ENCODE results near the gene GOLGA6L9.
"Not testable (repeated sequence)": the region's sequence is repeated elsewhere in the genome, so short reads cannot be mapped to it uniquely, and the experiment has no call there.

The GOLGA6L9 gene

DNA sequence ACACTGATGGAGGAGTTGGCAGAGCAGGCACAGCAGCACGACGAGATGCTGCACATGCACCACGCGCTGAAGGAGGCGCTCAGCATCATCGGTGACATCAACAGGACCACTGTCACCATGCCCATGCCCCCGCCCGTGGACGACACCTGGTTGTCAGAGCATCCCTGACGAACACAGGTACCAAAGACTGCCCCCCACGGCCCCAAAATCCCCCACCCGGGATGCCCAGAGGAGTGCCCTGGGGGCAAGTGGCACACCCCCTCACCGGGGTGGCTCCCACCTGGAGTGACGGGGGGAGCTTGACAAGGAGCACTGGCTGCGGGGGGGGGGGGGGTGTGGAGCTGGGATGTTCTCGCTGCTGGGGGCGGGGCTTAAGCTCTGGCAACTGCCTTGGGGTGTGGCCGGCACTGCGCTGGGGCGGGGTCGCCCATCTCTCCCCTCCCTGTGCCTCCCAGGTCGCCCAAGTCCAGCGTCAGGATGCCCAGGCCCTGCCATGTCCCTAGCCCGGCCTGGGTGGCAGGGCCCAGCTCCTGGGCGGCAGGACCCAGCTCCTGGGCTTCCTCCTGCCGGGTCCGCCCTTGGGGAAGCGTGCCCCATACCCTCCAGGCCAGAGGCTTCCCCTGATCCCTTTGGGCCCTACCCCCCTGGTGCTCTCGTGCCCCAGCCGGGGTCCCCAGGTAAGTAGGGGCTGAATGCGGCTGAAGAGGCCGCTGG is 42.8 kb downstream of the GOLGA6L9 start:
- not testable (repeated sequence) for DNase-seq

- DNase-seq: not testable (repeated sequence)
Measured at GRCh38 chr15:82474596-82475325, 45.1 kb downstream of the GOLGA6L9 start.

- not testable (repeated sequence) for DNase-seq
Measured at GRCh38 chr15:82475345-82475967, 45.8 kb downstream of the GOLGA6L9 start.

DNA sequence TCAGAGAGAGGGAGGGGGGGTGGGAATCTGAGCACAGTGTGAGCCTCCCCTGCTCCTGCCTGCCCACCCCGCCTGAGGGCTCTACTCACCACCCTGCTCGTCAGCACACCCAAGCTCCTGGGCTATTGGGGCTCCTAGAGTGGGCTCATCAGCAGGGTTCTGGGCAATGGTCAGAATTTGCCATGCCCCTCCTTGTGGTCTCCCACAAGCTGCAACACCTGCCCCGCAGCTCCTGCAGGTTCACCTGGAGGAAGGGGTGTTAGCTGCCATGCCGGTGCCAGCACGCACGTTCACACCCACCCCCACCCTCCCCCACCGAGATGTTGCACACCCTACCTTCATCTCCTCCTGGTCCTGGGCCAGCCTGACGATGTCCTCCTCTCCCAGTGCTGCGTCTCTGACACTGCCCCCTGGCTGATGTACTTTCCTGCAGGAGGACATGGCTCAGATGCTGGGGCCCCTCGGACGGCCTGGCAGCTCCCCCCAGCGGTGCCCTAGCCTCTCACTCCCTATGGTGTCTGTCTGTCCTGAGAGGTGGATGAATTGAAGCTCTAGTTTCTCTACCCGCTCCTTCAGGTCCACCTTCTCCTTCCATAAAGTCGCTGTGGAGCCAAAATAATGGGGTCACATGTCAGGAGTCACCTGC is 47.2 kb downstream of the GOLGA6L9 start:
- DNase-seq: not testable (repeated sequence)

- not testable (repeated sequence) for DNase-seq
Measured at GRCh38 chr15:82477343-82478057, 47.9 kb downstream of the GOLGA6L9 start.

Data from GDM1 (cell line).